Neural cell (in vitro differentiated cells): ENCODE results near the gene FBXO34.

Experiments used
- CTCF ChIP-seq: fragments of 450-650 bp; IDR thresholded peaks from 2 replicates; pipeline ENCODE4 v1.5.1; 2014; ENCODE audit warnings: antibody characterized with exemption, mild to moderate bottlenecking, moderate library complexity; ENCODE audit not compliant: poor library complexity, severe bottlenecking
- EZH2 ChIP-seq: fragments of 200-600, 300-800 bp; shearing (Covaris generic), sonication (generic); IDR thresholded peaks from 2 replicates; pipeline ENCODE4 v1.6.1; 2014; ENCODE audit warnings: antibody characterized with exemption, low read length, borderline replicate concordance, mild to moderate bottlenecking; ENCODE audit not compliant: insufficient read depth, poor library complexity, severe bottlenecking
- POLR2AphosphoS5 ChIP-seq: IDR thresholded peaks from 2 replicates; pipeline ENCODE4 v1.6.1; 2012
- REST ChIP-seq: IDR thresholded peaks from 2 replicates; pipeline ENCODE4 v1.6.1; 2012; ENCODE audit warnings: borderline replicate concordance

DNA sequence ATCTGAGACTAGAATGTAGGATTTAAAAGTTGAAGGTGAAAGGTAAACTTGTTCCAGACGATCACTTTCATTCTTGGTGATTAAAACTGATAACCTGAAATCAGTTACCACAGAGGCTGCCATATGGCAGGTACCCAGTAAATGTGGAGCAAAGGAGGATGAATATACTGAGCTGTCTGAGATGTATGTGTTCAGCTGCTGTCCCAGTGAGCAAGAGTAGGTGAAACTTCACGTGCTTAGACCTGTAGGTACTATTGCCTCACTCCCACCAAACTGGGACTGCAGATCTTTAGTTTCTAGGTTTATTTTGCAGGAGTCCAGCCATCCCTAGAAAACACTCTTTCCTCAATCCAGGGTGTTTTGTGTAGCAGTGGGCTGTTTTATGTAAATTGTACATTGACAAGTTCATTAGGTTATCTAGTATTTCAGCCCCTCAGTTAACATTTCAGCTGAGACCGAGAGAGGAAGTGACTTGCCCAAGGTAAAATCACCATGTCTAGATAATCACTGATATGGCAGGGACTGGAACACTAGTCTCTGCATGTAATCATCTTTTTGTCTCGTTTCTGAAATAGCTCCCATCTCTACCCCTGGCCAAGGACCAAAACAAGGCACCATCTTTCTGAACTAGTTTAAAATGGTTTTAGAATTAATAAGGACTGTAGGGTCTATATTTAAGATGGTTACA, 77.7 kb downstream of the FBXO34 start:
- TF ChIP-seq EZH2 (no peak), POLR2AphosphoS5 (no peak), CTCF (no peak), REST (no peak)
